T-cell (primary cell): ENCODE results near the gene IL1RAPL2. TPM values are rescaled to one million over a fixed set of nuclear protein-coding genes. Genes with fewer than 3 reads are reported as not detected.

Source experiments
- ATAC-seq, 4 experiments: fragments of 200-7000 bp in 3 of 4; fragments of 150-1000 bp in 1 of 4; cut with Tn5 transposase; replicated peaks in 1 of 4; 1 replicate in 3 of 4; 2 replicates in 1 of 4; pipeline ENCODE4 v1.10.0; 2021; ENCODE audit warnings: moderate library complexity in 3 of 4, mild to moderate bottlenecking in 2 of 4, moderate number of reproducible peaks in 1 of 4
- CTCF ChIA-PET, 2 donors: fragments of 300-600 bp; sonication (Branson Sonifier 250); formaldehyde crosslinking; loops; one replicate each; lab custom pipeline; 2022; ENCODE audit warnings: antibody characterized with exemption in 2 of 2; lab: Charles Lee
- POLR2A ChIA-PET, 2 donors: fragments of 300-600 bp; sonication (Branson Sonifier 250); formaldehyde crosslinking; loops; one replicate each; lab custom pipeline; 2022; ENCODE audit warnings: antibody characterized with exemption in 2 of 2; lab: Charles Lee
- DNase-seq, 35 experiments: peaks; one replicate each; pipeline versions ENCODE4 v3.0.0 to v3.0.0-alpha.2; 2013 to 2023
- H3K27ac ChIP-seq: one replicate; pipeline ENCODE4 v1.5.1; 2013; ENCODE audit warnings: low read length
- H3K27me3 ChIP-seq, 2 experiments: replicated peaks in 1 of 2; 1 replicate in 1 of 2; 2 replicates in 1 of 2; pipeline versions ENCODE4 v1.6.1 to v1.7.0; 2013; ENCODE audit warnings: low read length in 1 of 2, mixed read lengths in 1 of 2; ENCODE audit not compliant: control insufficient read depth in 2 of 2, insufficient read depth in 2 of 2; ENCODE audit errors: extremely low read depth in 1 of 2
- H3K36me3 ChIP-seq, 2 donors: 1 replicate in 1 of 2; 2 replicates in 1 of 2; pipeline versions ENCODE4 v1.6.1 to v1.7.0; 2013; ENCODE audit warnings: low read length in 1 of 2; ENCODE audit not compliant: control insufficient read depth in 2 of 2, insufficient read depth in 1 of 2; ENCODE audit errors: extremely low read depth in 1 of 2
- H3K4me1 ChIP-seq, 2 experiments: 1 replicate in 1 of 2; 2 replicates in 1 of 2; pipeline versions ENCODE4 v1.6.1 to v1.7.0; 2013; ENCODE audit warnings: low read length in 2 of 2, mixed read lengths in 1 of 2; ENCODE audit not compliant: insufficient read depth in 2 of 2, control insufficient read depth in 1 of 2; ENCODE audit errors: extremely low read depth in 1 of 2
- H3K4me3 ChIP-seq, 2 donors: 1 replicate in 1 of 2; 2 replicates in 1 of 2; pipeline versions ENCODE4 v1.5.1 to v1.7.0; 2013; ENCODE audit warnings: mild to moderate bottlenecking in 2 of 2, low read length in 1 of 2, moderate library complexity in 1 of 2; ENCODE audit not compliant: control insufficient read depth in 1 of 2; ENCODE audit errors: extremely low read depth in 1 of 2
- H3K9me3 ChIP-seq: 2 replicates; pipeline ENCODE4 v1.7.0; 2013
- H3K27ac Mint-ChIP-seq, 2 donors: one replicate each; pipeline ENCODE4 v1.8.0; 2020 to 2021; ENCODE audit warnings: mild to moderate bottlenecking in 2 of 2, mixed read lengths in 2 of 2
- H3K27me3 Mint-ChIP-seq, 2 donors: one replicate each; pipeline ENCODE4 v1.8.0; 2021 to 2022; ENCODE audit warnings: mixed read lengths in 2 of 2
- H3K36me3 Mint-ChIP-seq: one replicate; pipeline ENCODE4 v1.8.0; 2021; ENCODE audit warnings: mixed read lengths
- H3K4me1 Mint-ChIP-seq, 3 donors: one replicate each; pipeline ENCODE4 v1.8.0; 2020 to 2022; ENCODE audit warnings: mixed read lengths in 3 of 3, mild to moderate bottlenecking in 1 of 3
- H3K4me3 Mint-ChIP-seq, 3 donors: one replicate each; pipeline ENCODE4 v1.8.0; 2020 to 2022; ENCODE audit warnings: mild to moderate bottlenecking in 3 of 3, mixed read lengths in 3 of 3, moderate library complexity in 3 of 3
- H3K9me3 Mint-ChIP-seq, 3 donors: one replicate each; pipeline ENCODE4 v1.8.0; 2020 to 2022; ENCODE audit warnings: mixed read lengths in 3 of 3
- WGBS: methylation state at CpG from one replicate; pipeline ENCODE4 v1.1.5; 2013; ENCODE audit warnings: missing lambda C conversion rate; ENCODE audit not compliant: insufficient coverage; 5-methylcytosine and 5-hydroxymethylcytosine counted together
- total RNA-seq, 35 experiments: library from RNA in 6 of 35; stranded (reverse) in 6 of 35; fragments of 120-200 nt in 1 of 35; gene quantifications; one replicate each; pipeline versions ENCODE4 v1.2.1 to v1.2.4 and lab custom pipeline; 2013 to 2026

Gene IL1RAPL2
- total RNA-seq, 5 donors from 2014 or later (not counting 1 experiment from before 2014, with no cell fraction given): not detected

DNA sequence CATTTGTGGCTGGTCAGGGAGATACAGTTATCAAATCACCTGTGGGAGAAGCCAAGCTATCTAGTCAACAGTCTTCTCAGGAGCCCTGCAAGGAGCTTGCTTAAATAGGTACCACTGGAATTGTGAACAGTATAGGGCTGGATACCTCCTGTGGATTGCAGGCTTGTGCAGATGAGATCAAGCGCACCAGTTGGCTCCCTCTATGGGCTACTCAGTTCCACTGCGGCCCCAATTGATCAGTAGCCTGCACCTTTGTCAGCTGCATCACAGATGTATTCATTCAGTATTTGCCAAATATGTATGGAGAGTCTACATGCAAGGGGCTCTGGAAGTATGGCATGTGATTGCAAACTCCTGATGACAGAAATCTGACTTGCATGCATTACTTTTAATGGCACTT, 625.9 kb downstream of the IL1RAPL2 start:
- peaks cover 0 to 22% of the 10 kb centered on the region in 2 donors for H3K27me3 Mint-ChIP-seq
- H3K4me3 ChIP-seq: no peak overlapping the region
- H3K4me1 ChIP-seq: no peaks in the 10 kb centered on the region
- no peaks in the 10 kb centered on the region for H3K9me3 ChIP-seq
- no peak for DNase-seq
- H3K27ac Mint-ChIP-seq: no peak overlapping the region
- H3K36me3 Mint-ChIP-seq: no peaks in the 10 kb centered on the region
- CTCF ChIA-PET: interaction anchor here in 1 of 2 donors (0.6 kb wide), 1 partner anchor 56 kb away, joined by 3 read pairs; no protein-coding TSS in a partner anchor
- no peak overlapping the region for H3K4me3 Mint-ChIP-seq
- POLR2A ChIA-PET: no interaction called here
- H3K27me3 ChIP-seq: peaks cover 0 to 2% of the 10 kb centered on the region in 2 experiments
- no peaks in the 10 kb centered on the region for H3K9me3 Mint-ChIP-seq
- no peaks in the 10 kb centered on the region for H3K4me1 Mint-ChIP-seq
- no peak for ATAC-seq
- no peak overlapping the region for H3K27ac ChIP-seq
- H3K36me3 ChIP-seq: no peaks in the 10 kb centered on the region
- no CpG with 5 or more reads among the region's 2 CpGs for WGBS

DNA sequence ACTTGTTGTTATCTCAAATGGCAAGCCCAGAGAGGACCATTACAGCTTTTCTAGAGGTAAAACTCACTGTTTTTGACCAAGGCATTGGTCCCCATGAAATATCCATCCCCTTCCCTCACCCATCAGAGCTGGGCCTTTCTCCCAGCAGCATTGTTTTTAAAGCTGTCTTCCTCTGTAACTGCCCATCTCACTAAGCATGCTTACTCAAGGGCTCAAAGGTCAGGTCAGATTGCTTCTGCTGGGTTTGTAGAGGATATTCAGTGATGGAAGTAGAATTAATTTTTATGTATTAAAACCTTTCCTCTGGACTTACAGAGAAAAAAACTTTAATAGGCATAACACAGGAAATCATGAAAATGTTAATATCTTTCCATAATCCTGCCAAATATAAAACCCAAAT, 643.4 kb downstream of the IL1RAPL2 start:
- ATAC-seq (no peak), DNase-seq (no peak)
- no peaks in the 10 kb centered on the region for H3K27me3 ChIP-seq
- H3K9me3 Mint-ChIP-seq: no peaks in the 10 kb centered on the region
- no peaks in the 10 kb centered on the region for H3K4me1 Mint-ChIP-seq
- POLR2A ChIA-PET: no interaction called here
- H3K9me3 ChIP-seq: no peaks in the 10 kb centered on the region
- no peaks in the 10 kb centered on the region for H3K36me3 Mint-ChIP-seq
- H3K27ac ChIP-seq: no peak overlapping the region
- CTCF ChIA-PET: interaction anchor here in 1 of 2 donors (0.6 kb wide), 1 partner anchor 42 kb away, joined by 4 read pairs; no protein-coding TSS in a partner anchor
- no peak overlapping the region for H3K4me3 ChIP-seq
- no peaks in the 10 kb centered on the region for H3K4me1 ChIP-seq
- no peak overlapping the region for H3K27ac Mint-ChIP-seq
- H3K36me3 ChIP-seq: no peaks in the 10 kb centered on the region
- H3K27me3 Mint-ChIP-seq: peaks cover 0 to 14% of the 10 kb centered on the region in 2 donors
- no peak overlapping the region for H3K4me3 Mint-ChIP-seq

- Histone ChIP-seq H3K4me1 (no peaks in the 10 kb centered on the region), H3K9me3 (no peaks in the 10 kb centered on the region), H3K27me3 (no peaks in the 10 kb centered on the region), H3K4me3 (no peak overlapping the region), H3K36me3 (no peaks in the 10 kb centered on the region), H3K27ac (no peak overlapping the region)
- no peaks in the 10 kb centered on the region for H3K36me3 Mint-ChIP-seq
- DNase-seq: no peak
- H3K9me3 Mint-ChIP-seq: peaks cover 0 to 6% (median 3%) of the 10 kb centered on the region in 3 donors
- no CpG with 5 or more reads among the region's 2 CpGs for WGBS
- no peaks in the 10 kb centered on the region for H3K4me1 Mint-ChIP-seq
- H3K27ac Mint-ChIP-seq: no peak overlapping the region
- ChIA-PET CTCF (no interaction called here), POLR2A (no interaction called here)
- ATAC-seq: no peak
- H3K27me3 Mint-ChIP-seq: peaks cover 0 to 14% of the 10 kb centered on the region in 2 donors
- no peak overlapping the region for H3K4me3 Mint-ChIP-seq
Measured at GRCh38 chrX:105210258-105210657, 644.3 kb downstream of the IL1RAPL2 start.

DNA sequence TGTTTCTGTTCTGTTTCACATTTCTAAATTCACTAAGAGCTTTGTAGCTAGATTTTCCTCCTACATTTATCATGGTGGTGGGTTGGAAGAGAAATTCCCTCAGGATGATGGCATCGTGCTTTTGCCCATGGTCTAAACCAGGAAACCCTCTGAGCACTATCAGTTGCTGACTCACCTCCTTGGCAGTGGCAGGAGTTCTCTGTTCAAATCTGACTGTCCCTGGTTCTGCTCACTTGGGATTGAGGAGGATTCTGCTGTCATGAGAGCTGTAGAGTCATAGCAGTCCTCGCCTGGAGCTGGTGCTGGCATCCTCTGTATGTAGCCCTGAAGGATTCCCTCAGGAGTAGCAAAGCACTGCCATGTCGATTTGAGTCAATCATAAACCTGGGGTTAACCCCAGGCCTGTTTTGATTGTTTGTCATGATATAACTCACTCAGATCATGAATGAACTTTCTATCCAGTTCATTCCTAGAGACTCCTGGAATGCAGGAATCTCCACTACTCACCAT, 645.1 kb downstream of the IL1RAPL2 start:
- Mint-ChIP-seq H3K4me1 (no peaks in the 10 kb centered on the region), H3K4me3 (no peak overlapping the region), H3K27me3 (peaks cover 0 to 14% of the 10 kb centered on the region in 2 donors), H3K27ac (no peak overlapping the region), H3K36me3 (no peaks in the 10 kb centered on the region), H3K9me3 (peaks cover 0 to 10% (median 3%) of the 10 kb centered on the region in 3 donors)
- 60% methylated on average over 1 of the region's 3 CpGs for WGBS
- H3K4me1 ChIP-seq: no peaks in the 10 kb centered on the region
- ChIA-PET POLR2A (no interaction called here), CTCF (no interaction called here)
- DNase-seq: no peak
- no peak overlapping the region for H3K27ac ChIP-seq
- no peaks in the 10 kb centered on the region for H3K27me3 ChIP-seq
- H3K36me3 ChIP-seq: no peaks in the 10 kb centered on the region
- no peak overlapping the region for H3K4me3 ChIP-seq
- ATAC-seq: no peak
- no peaks in the 10 kb centered on the region for H3K9me3 ChIP-seq

- Mint-ChIP-seq H3K36me3 (no peaks in the 10 kb centered on the region), H3K9me3 (peaks cover 0 to 16% (median 2%) of the 10 kb centered on the region in 3 donors), H3K27me3 (no peaks in the 10 kb centered on the region), H3K27ac (no peak overlapping the region), H3K4me1 (no peaks in the 10 kb centered on the region), H3K4me3 (no peak overlapping the region)
- WGBS: 97% methylated on average over 10 of the region's 26 CpGs
- ATAC-seq: no peak
- ChIA-PET POLR2A (no interaction called here), CTCF (no interaction called here)
- Histone ChIP-seq H3K9me3 (no peaks in the 10 kb centered on the region), H3K4me1 (no peaks in the 10 kb centered on the region), H3K27me3 (no peaks in the 10 kb centered on the region), H3K36me3 (no peaks in the 10 kb centered on the region), H3K4me3 (no peak overlapping the region), H3K27ac (no peak overlapping the region)
- DNase-seq: no peak
Measured at GRCh38 chrX:105219454-105220401, 653.7 kb downstream of the IL1RAPL2 start.

DNA sequence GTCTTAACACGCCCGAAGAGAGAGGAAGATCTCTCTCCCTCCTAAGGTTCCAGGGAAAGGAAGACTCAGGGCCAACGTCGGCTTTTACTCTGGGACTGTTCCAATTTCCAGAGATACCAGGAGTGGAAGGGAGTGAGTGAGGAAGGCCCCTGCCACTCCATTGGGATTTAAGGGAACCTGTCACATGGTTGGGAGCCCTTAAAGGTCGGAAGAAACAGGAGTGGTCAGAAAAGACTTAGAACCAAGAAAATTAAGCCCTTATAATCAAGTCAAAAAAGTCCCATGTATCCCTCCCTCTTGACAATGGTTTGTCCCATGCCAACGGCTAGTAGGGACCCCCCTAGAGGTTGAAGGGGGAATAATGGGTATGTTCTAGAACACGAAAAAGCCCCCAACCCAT, 654.6 kb downstream of the IL1RAPL2 start, which contains the start of gene TEX13A:
Gene TEX13A, minus strand, starts transcription at position 59 of the 400 bp plus-strand sequence. CDS start 297 bp downstream, outside the sequence.
- Histone ChIP-seq H3K4me3 (no peak within 1 kb of the TSS), H3K27me3 (no peaks in the 10 kb centered on the region), H3K36me3 (no peaks in the 10 kb centered on the region), H3K27ac (no peak within 1 kb of the TSS), H3K9me3 (no peaks in the 10 kb centered on the region), H3K4me1 (no peaks in the 10 kb centered on the region)
- ATAC-seq (no peak), DNase-seq (no peak)
- H3K9me3 Mint-ChIP-seq: peaks cover 0 to 12% (median 0%) of the 10 kb centered on the region in 3 donors
- ChIA-PET CTCF (no interaction called here), POLR2A (no interaction called here)
- no peaks in the 10 kb centered on the region for H3K4me1 Mint-ChIP-seq
- WGBS: no CpG with 5 or more reads among the region's 7 CpGs
- no peak within 1 kb of the TSS for H3K4me3 Mint-ChIP-seq
- no peaks in the 10 kb centered on the region for H3K36me3 Mint-ChIP-seq
- H3K27ac Mint-ChIP-seq: no peak within 1 kb of the TSS
- no peaks in the 10 kb centered on the region for H3K27me3 Mint-ChIP-seq
